Stimulated activated CD4-positive, alpha-beta T cell treated with anti-CD3 and anti-CD28 coated beads, Interleukin-4, amount 100 ng/mL, for 1 hour (primary cell): Measurements from ENCODE around the gene LIMS1.

Experiments used
- DNase-seq: peaks from one replicate; pipeline ENCODE4 v3.0.0-alpha.2; 2020

The LIMS1 gene

GRCh38 chr2:108616318-108616717 is 82.0 kb downstream of the LIMS1 start:
- no peak for DNase-seq

GRCh38 chr2:108616751-108617161 is 82.5 kb downstream of the LIMS1 start:
- DNase-seq: no peak

GRCh38 chr2:108617617-108618016 is 83.3 kb downstream of the LIMS1 start:
- no peak for DNase-seq

- no peak for DNase-seq
These were observed 85.8 kb downstream of the LIMS1 start for GRCh38 chr2:108619925-108620620.

GRCh38 chr2:108620656-108621055 is 86.4 kb downstream of the LIMS1 start:
- DNase-seq: no peak

GRCh38 chr2:108621087-108621559 is 86.9 kb downstream of the LIMS1 start:
- DNase-seq: peak; percentile 69

- no peak for DNase-seq
These were observed 87.7 kb downstream of the LIMS1 start for GRCh38 chr2:108621687-108622681.

- DNase-seq: no peak
These were observed 89.3 kb downstream of the LIMS1 start for GRCh38 chr2:108623616-108624015.

GRCh38 chr2:108625186-108625827 is 91.0 kb downstream of the LIMS1 start:
- DNase-seq: no peak

GRCh38 chr2:108625828-108626195 is 91.5 kb downstream of the LIMS1 start:
- DNase-seq: no peak

- DNase-seq: no peak
These were observed 92.7 kb downstream of the LIMS1 start for GRCh38 chr2:108626995-108627394.

- DNase-seq: no peak
These were observed 93.8 kb downstream of the LIMS1 start for GRCh38 chr2:108627911-108628567.

GRCh38 chr2:108628936-108629335 is 94.7 kb downstream of the LIMS1 start:
- DNase-seq: no peak

GRCh38 chr2:108629417-108629816 is 95.1 kb downstream of the LIMS1 start:
- no peak for DNase-seq

GRCh38 chr2:108630567-108631405 is 96.5 kb downstream of the LIMS1 start:
- no peak for DNase-seq

- no peak for DNase-seq
These were observed 98.3 kb downstream of the LIMS1 start for GRCh38 chr2:108632332-108633160.

GRCh38 chr2:108633409-108633808 is 99.1 kb downstream of the LIMS1 start:
- DNase-seq: no peak

GRCh38 chr2:108634011-108634410 is 99.7 kb downstream of the LIMS1 start:
- no peak for DNase-seq

- no peak for DNase-seq
These were observed 100.4 kb downstream of the LIMS1 start for GRCh38 chr2:108634576-108635160.

- no peak for DNase-seq
These were observed 101.5 kb downstream of the LIMS1 start for GRCh38 chr2:108635630-108636354.
